GM12878 (cell line): Measurements from ENCODE around the gene DUSP7. TPM values are rescaled to one million over a fixed set of nuclear protein-coding genes. Genes with fewer than 3 reads are reported as not detected.

ENCODE experiments used
- BACH1 ChIP-seq: fragments of 450-650 bp; IDR thresholded peaks from 2 replicates; pipeline ENCODE4 v1.6.1; 2017; ENCODE audit warnings: mild to moderate bottlenecking, borderline replicate concordance
- FOXM1 ChIP-seq: IDR thresholded peaks from 2 replicates; pipeline ENCODE4 v1.6.1; 2012; ENCODE audit warnings: low read depth, mild to moderate bottlenecking, inconsistent platforms, low read length, moderate library complexity
- MYB ChIP-seq: fragments of 150-350 bp; IDR thresholded peaks from 2 replicates; pipeline ENCODE4 v1.6.1; 2014; ENCODE audit warnings: mild to moderate bottlenecking, low read depth, low read length, borderline replicate concordance
- PAX8 ChIP-seq: fragments of 450-650 bp; IDR thresholded peaks from 2 replicates; pipeline ENCODE4 v1.6.1; 2017; ENCODE audit warnings: mild to moderate bottlenecking, moderate library complexity
- SMARCA5 ChIP-seq: fragments of 450-650 bp; IDR thresholded peaks from 2 replicates; pipeline ENCODE4 v1.6.1; 2017; ENCODE audit warnings: mild to moderate bottlenecking
- SRF ChIP-seq, 2 experiments: IDR thresholded peaks; 2 replicates each; pipeline ENCODE4 v1.6.1; 2011; ENCODE audit warnings: low read depth in 2 of 2, low read length in 2 of 2, mild to moderate bottlenecking in 1 of 2, moderate library complexity in 1 of 2
- polyA plus RNA-seq, 11 experiments: library from polyadenylated mRNA; depleted of rRNA in 4 of 11; unstranded in 6 of 11; stranded (reverse) in 5 of 11; fragments of >200 nt; fragmentation: Nextera tagmentation in 4 of 11; fragmentation: Illumina TruSeq in 1 of 11; extraction: Ambion mirVana in 4 of 11; extraction: Trizol in 1 of 11; gene quantifications; 1 replicate in 1 of 11; 2 replicates in 10 of 11; pipeline versions ENCODE4 v1.2.1 to v1.2.3, GENCODE V29; 2011 to 2016; ENCODE audit warnings: inconsistent platforms in 2 of 11, missing spikeins in 2 of 11, low read depth in 1 of 11
- total RNA-seq, 4 experiments: library from RNA; depleted of rRNA in 3 of 4; stranded (reverse); fragments of >200 nt in 3 of 4; fragmentation: Illumina TruSeq in 1 of 4; extraction: Trizol in 1 of 4; gene quantifications; 2 replicates each; pipeline versions ENCODE4 v1.2.1 to v1.2.3, GENCODE V29; 2013 to 2021
- TF ChIP-seq, protein P1 (sequence below): IDR thresholded peaks from 2 replicates; pipeline ENCODE4 v1.6.1; 2012; ENCODE audit warnings: improper control_type of control experiment, low read depth, low read length; ENCODE audit not compliant: insufficient replicate concordance
- TF ChIP-seq, protein P2 (sequence below): fragments of 450-650 bp; IDR thresholded peaks from 2 replicates; pipeline ENCODE4 v1.6.1; 2017; ENCODE audit warnings: mild to moderate bottlenecking, moderate library complexity

Gene DUSP7
- total and polyA plus RNA-seq, 10 of the 15 experiments (the other 5 are each of a cell fraction or from before 2014, with no cell fraction given) = 0.73 to 17.0 (median 7.9) TPM

DNA sequence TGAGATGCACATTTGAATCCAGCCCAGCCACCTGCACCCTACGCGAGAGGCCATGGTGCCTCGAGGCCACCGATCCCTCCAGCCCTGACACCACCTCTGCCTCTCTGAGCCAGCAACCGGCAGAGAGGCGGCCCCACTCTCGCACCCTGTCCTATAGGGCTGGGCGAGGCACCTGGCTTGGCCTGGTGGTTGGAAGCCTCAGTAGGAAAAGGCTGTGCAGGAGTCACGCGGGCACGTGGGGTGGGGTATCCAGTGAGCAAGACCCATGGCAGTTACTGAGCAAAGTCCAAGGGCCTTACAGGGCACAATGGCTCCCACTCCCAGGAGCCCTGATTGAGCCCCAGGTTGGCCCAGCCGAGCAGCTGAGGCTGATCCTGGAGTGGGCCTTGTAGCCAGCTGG lies 12.4 kb upstream of the DUSP7 start (continued):
- TF ChIP-seq, protein P1, sequence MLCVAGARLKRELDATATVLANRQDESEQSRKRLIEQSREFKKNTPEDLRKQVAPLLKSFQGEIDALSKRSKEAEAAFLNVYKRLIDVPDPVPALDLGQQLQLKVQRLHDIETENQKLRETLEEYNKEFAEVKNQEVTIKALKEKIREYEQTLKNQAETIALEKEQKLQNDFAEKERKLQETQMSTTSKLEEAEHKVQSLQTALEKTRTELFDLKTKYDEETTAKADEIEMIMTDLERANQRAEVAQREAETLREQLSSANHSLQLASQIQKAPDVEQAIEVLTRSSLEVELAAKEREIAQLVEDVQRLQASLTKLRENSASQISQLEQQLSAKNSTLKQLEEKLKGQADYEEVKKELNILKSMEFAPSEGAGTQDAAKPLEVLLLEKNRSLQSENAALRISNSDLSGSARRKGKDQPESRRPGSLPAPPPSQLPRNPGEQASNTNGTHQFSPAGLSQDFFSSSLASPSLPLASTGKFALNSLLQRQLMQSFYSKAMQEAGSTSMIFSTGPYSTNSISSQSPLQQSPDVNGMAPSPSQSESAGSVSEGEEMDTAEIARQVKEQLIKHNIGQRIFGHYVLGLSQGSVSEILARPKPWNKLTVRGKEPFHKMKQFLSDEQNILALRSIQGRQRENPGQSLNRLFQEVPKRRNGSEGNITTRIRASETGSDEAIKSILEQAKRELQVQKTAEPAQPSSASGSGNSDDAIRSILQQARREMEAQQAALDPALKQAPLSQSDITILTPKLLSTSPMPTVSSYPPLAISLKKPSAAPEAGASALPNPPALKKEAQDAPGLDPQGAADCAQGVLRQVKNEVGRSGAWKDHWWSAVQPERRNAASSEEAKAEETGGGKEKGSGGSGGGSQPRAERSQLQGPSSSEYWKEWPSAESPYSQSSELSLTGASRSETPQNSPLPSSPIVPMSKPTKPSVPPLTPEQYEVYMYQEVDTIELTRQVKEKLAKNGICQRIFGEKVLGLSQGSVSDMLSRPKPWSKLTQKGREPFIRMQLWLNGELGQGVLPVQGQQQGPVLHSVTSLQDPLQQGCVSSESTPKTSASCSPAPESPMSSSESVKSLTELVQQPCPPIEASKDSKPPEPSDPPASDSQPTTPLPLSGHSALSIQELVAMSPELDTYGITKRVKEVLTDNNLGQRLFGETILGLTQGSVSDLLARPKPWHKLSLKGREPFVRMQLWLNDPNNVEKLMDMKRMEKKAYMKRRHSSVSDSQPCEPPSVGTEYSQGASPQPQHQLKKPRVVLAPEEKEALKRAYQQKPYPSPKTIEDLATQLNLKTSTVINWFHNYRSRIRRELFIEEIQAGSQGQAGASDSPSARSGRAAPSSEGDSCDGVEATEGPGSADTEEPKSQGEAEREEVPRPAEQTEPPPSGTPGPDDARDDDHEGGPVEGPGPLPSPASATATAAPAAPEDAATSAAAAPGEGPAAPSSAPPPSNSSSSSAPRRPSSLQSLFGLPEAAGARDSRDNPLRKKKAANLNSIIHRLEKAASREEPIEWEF = no peak
- TF ChIP-seq BACH1 = no peak
- TF ChIP-seq SRF (IDR thresholded peaks at IDR 0.05; ENCODE audit: low read depth in 2 of 2, low read length in 2 of 2) = no peak
- no peak for TF ChIP-seq SMARCA5
- no peak for TF ChIP-seq MYB
- TF ChIP-seq FOXM1 = no peak
- TF ChIP-seq PAX8 = no peak
- TF ChIP-seq, protein P2, sequence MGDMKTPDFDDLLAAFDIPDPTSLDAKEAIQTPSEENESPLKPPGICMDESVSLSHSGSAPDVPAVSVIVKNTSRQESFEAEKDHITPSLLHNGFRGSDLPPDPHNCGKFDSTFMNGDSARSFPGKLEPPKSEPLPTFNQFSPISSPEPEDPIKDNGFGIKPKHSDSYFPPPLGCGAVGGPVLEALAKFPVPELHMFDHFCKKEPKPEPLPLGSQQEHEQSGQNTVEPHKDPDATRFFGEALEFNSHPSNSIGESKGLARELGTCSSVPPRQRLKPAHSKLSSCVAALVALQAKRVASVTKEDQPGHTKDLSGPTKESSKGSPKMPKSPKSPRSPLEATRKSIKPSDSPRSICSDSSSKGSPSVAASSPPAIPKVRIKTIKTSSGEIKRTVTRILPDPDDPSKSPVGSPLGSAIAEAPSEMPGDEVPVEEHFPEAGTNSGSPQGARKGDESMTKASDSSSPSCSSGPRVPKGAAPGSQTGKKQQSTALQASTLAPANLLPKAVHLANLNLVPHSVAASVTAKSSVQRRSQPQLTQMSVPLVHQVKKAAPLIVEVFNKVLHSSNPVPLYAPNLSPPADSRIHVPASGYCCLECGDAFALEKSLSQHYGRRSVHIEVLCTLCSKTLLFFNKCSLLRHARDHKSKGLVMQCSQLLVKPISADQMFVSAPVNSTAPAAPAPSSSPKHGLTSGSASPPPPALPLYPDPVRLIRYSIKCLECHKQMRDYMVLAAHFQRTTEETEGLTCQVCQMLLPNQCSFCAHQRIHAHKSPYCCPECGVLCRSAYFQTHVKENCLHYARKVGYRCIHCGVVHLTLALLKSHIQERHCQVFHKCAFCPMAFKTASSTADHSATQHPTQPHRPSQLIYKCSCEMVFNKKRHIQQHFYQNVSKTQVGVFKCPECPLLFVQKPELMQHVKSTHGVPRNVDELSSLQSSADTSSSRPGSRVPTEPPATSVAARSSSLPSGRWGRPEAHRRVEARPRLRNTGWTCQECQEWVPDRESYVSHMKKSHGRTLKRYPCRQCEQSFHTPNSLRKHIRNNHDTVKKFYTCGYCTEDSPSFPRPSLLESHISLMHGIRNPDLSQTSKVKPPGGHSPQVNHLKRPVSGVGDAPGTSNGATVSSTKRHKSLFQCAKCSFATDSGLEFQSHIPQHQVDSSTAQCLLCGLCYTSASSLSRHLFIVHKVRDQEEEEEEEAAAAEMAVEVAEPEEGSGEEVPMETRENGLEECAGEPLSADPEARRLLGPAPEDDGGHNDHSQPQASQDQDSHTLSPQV = no peak
